Measurements from ENCODE around the gene ACADSB.

Gene ACADSB

GRCh38 chr10:123008355-123009104 lies at the start of gene ACADSB, which contains the start of gene IKZF5:
ACADSB (plus strand) TSS chr10:123009006; CDS start chr10:123009030, 24 bp downstream.
IKZF5 (minus strand) TSS chr10:123008795; CDS start chr10:122998625, 10,170 bp downstream.
- peak; percentile 92 for DNase-seq

- DNase-seq, result no peak
These were observed 46.4 kb upstream of the ACADSB start for GRCh38 chr10:122962405-122962804.

GRCh38 chr10:122966879-122967278 lies 41.9 kb upstream of the ACADSB start:
- no peak for DNase-seq

- DNase-seq, result no peak
These were observed 40.1 kb upstream of the ACADSB start for GRCh38 chr10:122968698-122969097.

- no peak for DNase-seq
These were observed 34.8 kb upstream of the ACADSB start for GRCh38 chr10:122974023-122974422.

GRCh38 chr10:122974543-122975064 lies 34.2 kb upstream of the ACADSB start:
- DNase-seq, result no peak

GRCh38 chr10:122980209-122981065 lies 28.4 kb upstream of the ACADSB start, which contains the start of gene PSTK:
PSTK (plus strand) TSS chr10:122980401; CDS start chr10:122980480, 79 bp downstream.
- peak; percentile 74 for DNase-seq

GRCh38 chr10:122981066-122981464 lies 27.7 kb upstream of the ACADSB start:
- no peak for DNase-seq

- DNase-seq, result no peak
These were observed 24.9 kb upstream of the ACADSB start for GRCh38 chr10:122983898-122984297.

GRCh38 chr10:122984708-122985107 lies 24.1 kb upstream of the ACADSB start:
- DNase-seq, result no peak

GRCh38 chr10:122986335-122986734 lies 22.5 kb upstream of the ACADSB start:
- DNase-seq, result no peak

- DNase-seq, result no peak
These were observed 20.3 kb upstream of the ACADSB start for GRCh38 chr10:122988501-122988900.

- no peak for DNase-seq
These were observed 18.5 kb upstream of the ACADSB start for GRCh38 chr10:122990278-122990677.

GRCh38 chr10:122992031-122992585 lies 16.7 kb upstream of the ACADSB start:
- DNase-seq, result no peak

- DNase-seq, result no peak
These were observed 14.9 kb upstream of the ACADSB start for GRCh38 chr10:122993797-122994336.

- DNase-seq, result no peak
These were observed 12.9 kb upstream of the ACADSB start for GRCh38 chr10:122995936-122996335.

- no peak for DNase-seq
These were observed 10.9 kb upstream of the ACADSB start for GRCh38 chr10:122997864-122998263.

GRCh38 chr10:122998360-122998917 lies 10.4 kb upstream of the ACADSB start:
- DNase-seq, result no peak

- DNase-seq, result no peak
These were observed 9.9 kb upstream of the ACADSB start for GRCh38 chr10:122998934-122999333.

- no peak for DNase-seq
These were observed 9.5 kb upstream of the ACADSB start for GRCh38 chr10:122999347-122999746.

- DNase-seq, result no peak
These were observed 8.7 kb upstream of the ACADSB start for GRCh38 chr10:123000155-123000554.

- DNase-seq, result no peak
These were observed 7.4 kb upstream of the ACADSB start for GRCh38 chr10:123001370-123001769.

GRCh38 chr10:123004298-123004697 lies 4.5 kb upstream of the ACADSB start:
- DNase-seq, result no peak
